ENCODE results near the gene THSD4.
"Not testable (repeated sequence)": the region's sequence is repeated elsewhere in the genome, so short reads cannot be mapped to it uniquely, and the experiment has no call there.

Gene THSD4

GRCh38 chr15:71648095-71648494 lies 532.8 kb downstream of the THSD4 start:
- no peak for DNase-seq

DNA sequence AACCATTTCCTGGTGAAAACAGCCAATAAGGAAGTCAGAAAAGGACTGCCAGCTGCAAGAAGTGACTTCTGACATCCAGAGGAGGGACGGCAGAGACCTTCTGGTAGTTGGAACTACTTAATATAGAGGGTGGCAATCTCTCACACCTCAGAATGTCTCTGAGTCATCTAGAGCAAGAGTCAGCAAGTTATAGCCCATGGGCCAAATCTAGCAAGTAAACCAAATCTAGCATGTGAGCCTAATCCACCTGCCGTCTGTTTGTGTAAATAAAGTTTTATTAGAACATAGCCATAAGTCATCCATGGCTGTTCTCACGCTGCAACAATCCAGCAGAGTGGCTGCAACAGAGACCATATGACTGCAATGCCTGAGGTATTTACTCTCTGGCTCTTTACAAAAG lies 534.6 kb downstream of the THSD4 start:
- DNase-seq = no peak

DNA sequence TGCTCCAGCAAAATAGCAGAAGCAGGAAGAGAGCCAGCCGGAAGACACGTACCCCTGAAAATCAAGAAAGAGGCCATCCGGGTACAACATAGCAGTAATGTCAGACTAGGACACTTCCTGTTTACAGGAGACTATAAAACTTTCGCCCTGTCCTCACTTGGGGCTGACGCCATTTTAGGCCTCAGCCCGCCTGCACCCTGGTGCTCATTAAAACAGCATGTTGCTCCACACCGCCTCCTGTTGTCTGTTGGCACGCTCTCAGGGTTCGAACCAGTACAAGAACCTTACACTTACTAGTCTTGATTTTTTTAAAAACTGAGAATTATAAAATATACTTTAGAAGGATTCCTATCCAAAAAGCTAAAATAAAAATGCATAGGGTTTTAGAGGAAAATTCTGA lies 535.3 kb downstream of the THSD4 start:
- no peak for DNase-seq

GRCh38 chr15:71651750-71652186 lies 536.5 kb downstream of the THSD4 start:
- no peak for DNase-seq

DNA sequence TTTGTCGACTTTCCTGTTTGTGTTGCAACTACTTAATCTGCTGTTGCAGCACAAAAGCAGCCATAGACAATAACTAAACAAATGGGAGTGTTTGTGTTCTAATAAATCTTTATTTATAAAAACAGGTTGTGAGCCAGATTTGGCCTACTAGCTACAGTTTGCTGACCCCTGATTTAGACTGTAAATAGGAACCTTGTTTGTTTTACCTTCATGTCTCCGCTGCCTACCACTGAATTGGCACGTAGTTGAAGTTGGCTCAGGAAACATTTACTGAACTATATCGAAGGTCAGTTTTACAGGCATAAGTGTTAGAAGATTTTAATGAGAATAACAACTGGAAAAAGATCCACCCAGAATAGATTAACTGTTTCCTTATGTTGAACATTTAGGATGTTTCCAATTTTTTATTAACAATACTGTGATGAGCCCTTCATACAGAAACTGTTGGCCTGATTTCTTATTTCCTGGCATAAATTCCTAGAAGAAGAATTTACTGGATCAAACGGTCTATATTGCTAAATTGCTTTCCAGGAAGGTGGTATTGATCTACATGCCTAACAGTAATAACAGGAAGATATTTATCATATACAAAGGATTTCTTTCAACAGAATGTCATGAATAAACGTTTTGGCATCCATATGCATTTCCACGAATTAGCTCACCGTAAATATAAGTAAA lies 538.9 kb downstream of the THSD4 start:
- no peak for DNase-seq

DNA sequence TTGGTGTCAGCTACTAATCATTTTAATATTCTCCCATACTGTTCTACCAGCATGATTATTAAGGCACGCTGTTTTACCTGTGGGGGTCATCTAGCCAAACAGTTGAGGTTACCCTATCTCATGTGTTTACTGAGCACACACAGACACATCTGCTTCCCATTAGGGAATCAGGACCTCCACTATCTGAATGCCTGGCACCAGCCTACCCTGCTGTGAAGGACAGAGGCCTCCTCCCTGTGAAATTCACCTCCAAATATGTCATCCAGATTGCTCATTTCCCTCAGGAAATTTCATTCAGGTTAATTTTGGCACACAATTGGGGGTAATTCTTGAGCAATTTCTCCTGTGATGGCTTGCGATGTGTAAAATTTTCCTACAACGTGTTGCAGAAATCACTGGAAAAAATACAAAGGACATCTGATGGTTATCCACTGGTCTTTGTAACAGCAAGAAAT lies 539.5 kb downstream of the THSD4 start:
- DNase-seq = no peak

DNA sequence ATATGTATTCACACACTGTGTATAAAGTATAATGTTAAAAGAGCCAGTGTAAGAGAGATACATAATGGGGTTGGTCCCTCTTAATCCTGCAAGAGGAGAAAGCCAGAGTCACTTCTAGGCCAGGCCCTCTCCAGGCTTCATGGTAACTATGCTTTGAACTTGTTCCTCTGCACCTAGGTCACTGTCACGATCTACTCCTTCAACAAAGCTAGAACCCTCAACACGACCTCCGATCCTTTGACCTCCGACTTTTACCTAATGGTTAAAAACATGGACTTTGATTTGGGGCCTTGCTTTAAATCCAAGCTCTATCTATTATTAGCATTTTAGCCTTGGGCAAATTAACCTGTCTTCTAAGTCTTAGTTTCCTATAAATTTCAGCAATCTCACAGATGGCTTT lies 541.2 kb downstream of the THSD4 start:
- DNase-seq = no peak

DNA sequence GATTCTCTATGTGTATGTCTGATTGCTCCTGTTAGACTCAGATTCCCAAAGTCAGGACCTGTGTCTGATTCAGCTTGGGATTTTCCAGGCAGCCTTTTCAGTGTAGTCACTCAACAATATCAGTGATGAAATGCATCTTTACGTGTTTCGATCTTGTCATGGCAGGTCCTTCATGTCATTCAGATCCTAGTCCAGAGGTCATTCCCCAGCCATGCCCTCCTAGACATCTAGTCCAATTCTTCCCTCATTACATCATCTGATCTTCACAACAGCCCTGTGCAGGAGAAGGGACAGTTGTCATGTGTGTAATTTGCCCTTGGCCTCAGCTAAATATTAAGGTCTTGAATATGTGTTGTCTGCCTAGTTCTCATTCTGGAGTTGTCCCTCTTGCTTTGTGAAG lies 541.9 kb downstream of the THSD4 start:
- DNase-seq = no peak

DNA sequence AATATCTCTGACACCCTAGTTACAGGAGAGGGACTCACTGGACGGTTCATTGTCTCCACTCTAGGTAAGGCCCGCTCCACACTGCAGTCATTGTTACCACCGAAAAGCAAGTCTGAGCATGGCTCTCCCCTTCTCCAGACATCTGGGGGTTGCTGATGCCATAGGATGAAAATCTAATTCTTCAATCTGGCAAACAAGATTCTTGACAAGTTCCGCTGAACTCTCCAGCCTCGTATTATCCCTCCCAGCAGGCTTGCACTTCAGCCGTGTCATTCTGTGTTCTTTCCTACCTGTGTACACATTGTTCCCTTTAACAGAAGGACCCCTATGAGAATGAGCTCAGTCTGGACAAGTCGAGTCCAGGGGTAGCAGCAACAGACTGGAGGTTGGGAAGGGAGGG lies 542.8 kb downstream of the THSD4 start:
- no peak for DNase-seq

- no peak for DNase-seq
Measured at GRCh38 chr15:71658827-71659729, 543.8 kb downstream of the THSD4 start.

DNA sequence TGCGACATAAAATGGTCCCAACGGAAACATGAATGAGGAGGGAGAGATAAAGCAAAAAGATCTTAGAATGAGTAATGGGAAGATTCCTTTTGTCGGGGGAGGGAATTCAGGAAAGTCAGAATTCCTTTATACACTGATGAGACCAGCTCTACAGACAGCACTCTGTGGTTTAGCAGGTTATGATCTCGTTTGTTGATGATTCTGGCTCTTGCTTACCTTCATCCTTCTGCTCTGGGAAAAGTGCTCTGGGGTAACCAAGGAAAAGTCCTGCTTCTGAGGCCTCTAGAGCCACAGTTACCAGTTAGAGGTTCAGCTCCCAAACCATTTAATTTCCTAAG lies 544.4 kb downstream of the THSD4 start:
- no peak for DNase-seq

DNA sequence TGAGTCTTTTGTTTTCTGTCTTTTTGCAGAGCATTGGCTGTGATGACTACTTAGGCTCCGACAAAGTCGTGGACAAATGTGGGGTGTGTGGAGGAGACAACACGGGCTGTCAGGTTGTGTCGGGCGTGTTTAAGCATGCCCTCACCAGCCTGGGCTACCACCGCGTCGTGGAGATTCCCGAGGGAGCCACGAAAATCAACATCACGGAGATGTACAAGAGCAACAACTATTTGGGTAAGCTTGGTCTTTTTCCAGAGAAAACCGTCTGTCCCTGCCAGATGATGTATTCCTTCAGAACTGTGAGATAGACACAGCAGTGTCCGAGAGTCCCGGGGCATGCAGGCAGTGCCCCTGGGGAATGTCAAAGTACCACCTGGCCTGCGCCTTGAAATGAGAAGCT lies 545.2 kb downstream of the THSD4 start:
- no peak for DNase-seq

DNA sequence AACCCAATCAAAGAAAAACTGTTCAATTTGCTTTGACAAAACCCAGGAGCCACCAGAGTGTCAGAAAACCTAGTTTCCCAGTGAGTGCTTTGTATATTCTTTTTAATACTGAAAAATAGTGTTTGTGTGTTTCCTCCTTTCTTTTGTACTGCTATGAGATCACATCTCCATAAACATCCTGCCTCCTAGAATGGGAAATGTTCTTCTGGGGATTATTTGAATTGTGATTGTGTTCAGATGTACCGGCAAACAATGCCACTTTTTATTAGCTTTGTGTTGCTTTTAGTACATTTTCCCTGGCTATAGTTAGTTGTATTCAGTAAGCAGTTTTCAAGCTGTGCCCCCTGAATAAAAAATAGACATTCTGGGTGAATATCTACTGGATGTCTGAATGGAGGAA lies 547.0 kb downstream of the THSD4 start:
- DNase-seq = no peak

DNA sequence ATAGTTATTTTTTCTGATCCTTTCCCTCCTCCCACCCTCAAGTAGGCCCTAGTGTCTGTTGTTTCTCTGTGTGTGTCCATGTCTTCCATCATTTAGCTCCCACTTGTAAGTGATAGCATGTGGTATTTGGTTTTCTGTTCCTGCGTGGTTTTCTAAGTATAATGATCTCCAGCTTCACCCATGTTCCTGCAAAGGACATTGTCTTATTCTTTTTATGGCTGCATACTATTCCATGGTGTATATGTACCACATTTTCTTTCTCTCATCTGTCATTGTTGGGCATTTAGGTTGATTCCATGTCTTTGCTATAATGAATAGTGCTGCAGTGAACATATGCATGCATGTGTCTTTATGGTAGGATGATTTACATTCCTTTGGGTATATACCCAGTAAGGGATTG lies 549.4 kb downstream of the THSD4 start:
- no peak for DNase-seq

DNA sequence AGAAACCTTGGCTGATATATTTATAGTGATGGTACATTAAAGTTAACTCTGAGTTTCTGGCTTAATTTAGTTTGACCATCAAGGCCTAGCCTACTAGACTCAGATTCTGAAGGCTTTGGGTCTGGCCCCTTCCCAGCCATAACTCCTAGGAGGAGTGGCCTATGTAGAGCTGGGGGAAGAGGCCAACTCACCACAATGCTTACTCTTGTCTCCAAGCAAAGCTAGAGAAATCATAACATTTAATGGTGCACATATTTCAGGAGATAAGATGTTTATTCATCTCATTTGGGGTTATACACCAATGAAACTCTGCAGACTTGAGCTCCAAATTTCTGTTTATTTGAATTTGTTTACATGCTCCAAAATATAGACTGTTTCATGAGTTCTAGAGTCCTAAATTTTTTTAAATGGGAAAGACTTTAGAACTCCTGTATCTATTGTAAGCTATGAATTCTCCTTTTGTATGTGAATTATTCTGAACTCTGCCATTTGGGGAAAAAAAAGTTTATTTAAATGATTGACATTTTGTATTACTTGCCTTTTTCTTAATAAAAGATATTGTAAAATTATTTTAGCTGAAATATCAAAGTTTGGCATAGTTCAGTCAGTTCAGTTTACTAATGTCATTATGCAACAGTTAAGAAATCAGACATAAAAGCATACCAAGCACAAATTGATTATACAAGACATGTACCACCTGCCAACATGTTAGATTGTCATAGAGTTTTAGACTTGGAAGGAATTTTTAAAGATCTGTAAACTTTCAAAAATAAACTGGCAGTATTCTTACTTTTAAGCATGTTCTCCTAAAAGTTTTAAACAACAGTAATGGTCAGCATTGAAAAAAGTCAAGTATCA lies 551.7 kb downstream of the THSD4 start:
- no peak for DNase-seq

DNA sequence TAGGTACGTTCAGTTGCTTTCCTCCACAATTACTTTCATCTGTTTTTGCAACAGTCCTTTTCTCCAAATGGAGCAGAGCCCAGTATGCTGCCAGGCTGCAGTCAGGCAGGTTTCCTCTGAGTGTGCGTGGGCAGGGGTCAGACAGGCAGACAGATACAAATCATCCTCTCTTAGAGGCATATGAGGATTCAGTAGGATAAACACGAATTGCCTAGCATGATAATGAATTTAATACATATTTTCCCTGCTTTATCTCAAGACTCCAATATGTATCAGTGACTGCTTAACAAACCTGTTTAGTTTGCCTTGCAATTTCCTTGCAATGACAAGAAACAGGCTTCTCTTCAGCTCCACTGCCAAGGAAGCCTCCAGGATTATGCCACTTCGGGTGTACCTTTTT lies 554.4 kb downstream of the THSD4 start:
- no peak for DNase-seq

GRCh38 chr15:71670222-71670621 lies 555.0 kb downstream of the THSD4 start:
- DNase-seq = not testable (repeated sequence)

DNA sequence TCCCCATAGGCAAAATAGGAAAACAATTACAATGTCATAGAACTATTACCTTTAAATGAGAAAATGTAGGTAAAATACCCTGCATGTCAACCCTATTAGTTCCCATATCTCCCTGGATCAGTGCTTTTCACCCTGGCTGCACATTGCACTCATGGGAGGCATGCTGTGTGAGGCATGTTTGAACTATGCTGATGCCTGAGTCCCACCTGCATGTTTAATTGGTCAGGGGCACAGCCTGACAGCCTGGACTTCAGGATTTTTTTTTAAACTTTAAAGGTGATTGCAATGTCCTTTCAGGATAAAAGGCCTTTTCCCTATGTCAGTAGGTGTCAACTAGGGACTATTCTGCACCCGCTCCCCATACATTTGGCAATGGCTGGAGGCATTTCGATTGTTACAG lies 559.1 kb downstream of the THSD4 start:
- no peak for DNase-seq

DNA sequence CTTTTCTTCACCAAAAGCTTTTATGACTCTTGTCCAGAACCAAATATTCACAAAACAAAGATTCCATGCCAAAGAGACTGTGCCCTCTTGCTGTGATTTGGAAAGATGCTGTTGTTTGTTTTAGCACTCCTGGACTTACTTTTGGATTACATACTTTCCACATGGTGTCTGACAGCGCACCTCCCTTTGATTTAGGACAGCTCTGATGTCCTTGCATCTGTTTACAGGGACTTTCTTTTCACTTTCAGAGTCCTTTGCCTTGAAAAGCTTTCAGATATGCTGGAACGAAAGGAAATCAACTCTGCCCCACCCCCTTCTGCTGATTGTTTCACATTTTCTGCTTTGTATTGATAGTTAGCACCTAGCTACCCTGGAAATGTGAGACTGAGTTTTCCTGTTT lies 562.1 kb downstream of the THSD4 start:
- no peak for DNase-seq

DNA sequence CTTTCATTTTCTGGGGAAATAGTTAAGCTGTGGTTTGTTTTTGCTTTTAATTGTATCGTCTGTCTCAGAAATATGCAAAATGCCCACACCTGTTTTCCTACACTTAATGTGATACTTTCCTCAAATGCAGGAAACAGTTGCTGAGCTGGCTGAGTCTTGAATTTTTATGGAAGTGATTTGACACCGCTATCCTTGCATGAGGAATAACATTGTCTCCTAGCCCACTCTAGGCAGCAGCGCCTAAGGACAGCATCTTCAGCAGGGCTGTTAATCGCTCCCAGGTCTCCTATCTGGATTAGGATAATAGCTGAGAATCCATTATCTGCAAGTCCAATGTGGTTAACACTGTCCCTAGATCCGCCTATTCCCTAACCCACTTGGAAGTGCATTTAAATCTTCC lies 562.5 kb downstream of the THSD4 start:
- no peak for DNase-seq

DNA sequence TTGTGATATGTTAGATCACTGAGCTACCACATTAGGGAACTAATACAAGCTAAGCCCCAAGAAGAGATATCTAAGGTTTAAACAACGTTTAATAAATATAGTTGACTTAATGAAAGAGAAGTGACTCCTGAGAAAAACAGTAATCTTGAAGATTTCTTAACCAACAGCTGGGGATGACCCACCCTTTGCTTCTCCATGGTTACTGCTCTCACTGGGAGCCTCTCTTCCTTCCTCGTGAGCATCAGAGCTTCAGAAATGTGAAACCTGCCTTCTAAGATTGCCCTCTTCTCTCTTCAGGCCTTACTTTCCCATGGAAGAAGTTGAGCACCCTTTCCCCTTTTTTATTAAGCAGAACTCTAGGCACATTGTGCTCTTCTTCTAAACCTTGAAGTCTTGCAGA lies 562.9 kb downstream of the THSD4 start:
- DNase-seq = no peak

DNA sequence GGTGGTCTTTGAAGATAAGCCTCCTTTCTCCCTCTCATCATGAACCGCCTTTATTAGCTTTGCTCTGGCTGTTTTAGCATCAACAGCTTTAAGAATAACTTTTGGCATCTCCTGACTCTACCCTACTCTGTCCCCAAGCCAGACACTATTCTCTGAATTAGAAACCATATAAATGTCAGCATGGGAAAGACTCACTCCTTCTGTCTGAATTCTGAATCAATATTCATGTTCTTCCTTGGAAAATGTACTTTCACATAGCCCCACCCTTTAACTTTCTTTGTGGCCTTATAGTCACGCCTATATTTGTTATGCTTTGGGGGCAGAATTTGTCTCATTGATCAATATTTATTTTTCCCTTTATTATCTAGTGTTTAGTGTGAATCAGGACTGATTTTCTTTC lies 563.3 kb downstream of the THSD4 start:
- no peak for DNase-seq

- DNase-seq = no peak
Measured at GRCh38 chr15:71679223-71679792, 564.0 kb downstream of the THSD4 start.
